ENCODE measurements around the gene MXD4. TPM values are rescaled to one million over a fixed set of nuclear protein-coding genes. Genes with fewer than 3 reads are reported as not detected.
"Not testable (repeated sequence)": the region's sequence is repeated elsewhere in the genome, so short reads cannot be mapped to it uniquely, and the experiment has no call there.

Gene MXD4
- total RNA-seq, 2 donors from 2014 or later: 36.7 to 43.3 TPM

DNA sequence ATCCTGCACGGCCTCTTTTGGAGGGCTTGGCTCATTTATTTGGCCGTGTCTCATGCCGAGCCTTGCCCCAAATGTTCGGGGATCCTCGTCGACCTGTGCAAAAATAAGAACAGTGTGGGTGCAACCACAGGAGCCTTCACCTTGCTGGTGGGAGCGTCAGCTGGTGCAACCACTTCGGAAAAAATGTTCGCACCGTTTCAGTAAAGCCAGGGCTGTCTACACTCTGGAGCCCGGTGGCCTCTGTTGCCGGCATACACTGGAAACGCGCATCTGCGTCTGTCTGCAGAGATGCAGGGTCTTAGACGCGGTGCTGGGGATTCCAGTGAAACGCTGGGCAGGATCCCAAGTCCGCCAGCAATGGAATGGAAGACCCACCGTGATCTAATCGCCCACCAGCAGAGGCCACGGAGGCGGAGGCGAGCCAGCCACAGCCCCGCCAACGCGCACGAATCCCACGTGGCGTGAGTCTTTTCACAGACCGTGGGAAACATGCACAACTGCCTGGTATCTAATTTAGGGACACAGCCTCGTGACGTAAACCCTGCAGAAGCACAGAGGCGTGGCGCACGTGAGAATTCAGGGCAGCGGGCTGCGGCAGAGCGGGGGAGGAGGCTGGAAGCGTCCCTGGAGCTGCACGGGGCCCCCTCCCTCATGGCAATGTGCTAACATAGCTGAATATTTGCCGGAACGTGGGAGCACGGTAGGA is 13.8 kb upstream of the MXD4 start:
- no peaks in the 10 kb centered on the region for H3K9me3 ChIP-seq
- DNase-seq: no peak
- no peak overlapping the region for H3K4me3 ChIP-seq
- intact Hi-C loops (cut with DNase I): no loop called here
- TF ChIP-seq, protein P1, sequence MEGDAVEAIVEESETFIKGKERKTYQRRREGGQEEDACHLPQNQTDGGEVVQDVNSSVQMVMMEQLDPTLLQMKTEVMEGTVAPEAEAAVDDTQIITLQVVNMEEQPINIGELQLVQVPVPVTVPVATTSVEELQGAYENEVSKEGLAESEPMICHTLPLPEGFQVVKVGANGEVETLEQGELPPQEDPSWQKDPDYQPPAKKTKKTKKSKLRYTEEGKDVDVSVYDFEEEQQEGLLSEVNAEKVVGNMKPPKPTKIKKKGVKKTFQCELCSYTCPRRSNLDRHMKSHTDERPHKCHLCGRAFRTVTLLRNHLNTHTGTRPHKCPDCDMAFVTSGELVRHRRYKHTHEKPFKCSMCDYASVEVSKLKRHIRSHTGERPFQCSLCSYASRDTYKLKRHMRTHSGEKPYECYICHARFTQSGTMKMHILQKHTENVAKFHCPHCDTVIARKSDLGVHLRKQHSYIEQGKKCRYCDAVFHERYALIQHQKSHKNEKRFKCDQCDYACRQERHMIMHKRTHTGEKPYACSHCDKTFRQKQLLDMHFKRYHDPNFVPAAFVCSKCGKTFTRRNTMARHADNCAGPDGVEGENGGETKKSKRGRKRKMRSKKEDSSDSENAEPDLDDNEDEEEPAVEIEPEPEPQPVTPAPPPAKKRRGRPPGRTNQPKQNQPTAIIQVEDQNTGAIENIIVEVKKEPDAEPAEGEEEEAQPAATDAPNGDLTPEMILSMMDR (IDR thresholded peaks at IDR 0.05): no peak
- no peak overlapping the region for H3K27ac ChIP-seq
- H3K36me3 ChIP-seq: no peaks in the 10 kb centered on the region
- H3K9ac ChIP-seq (ENCODE audit: low read depth in 2 of 2, low read length in 2 of 2): no peak overlapping the region
- no peaks in the 10 kb centered on the region for H3K4me1 ChIP-seq
- H3K27me3 ChIP-seq: no peaks in the 10 kb centered on the region

DNA sequence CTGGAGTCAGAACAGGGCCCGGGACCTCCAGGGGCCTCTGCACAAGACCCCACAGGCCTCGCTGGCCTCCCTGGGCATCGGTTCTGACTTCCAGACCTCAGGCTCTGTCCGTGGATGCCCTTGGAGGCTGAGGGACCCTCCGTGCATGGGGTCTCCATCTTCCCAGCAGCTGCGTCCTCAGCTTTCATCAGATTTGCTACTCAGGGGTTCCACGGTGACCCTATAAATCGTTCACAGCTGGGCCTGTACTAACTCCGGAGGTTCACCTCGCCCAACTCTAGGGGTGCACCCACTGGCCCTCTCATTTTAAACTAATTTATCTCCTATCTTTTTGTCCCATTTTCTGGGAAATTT is 13.1 kb upstream of the MXD4 start:
- H3K4me1 ChIP-seq; DNase-seq; H3K9ac ChIP-seq (ENCODE audit: low read depth in 2 of 2, low read length in 2 of 2); H3K9me3 ChIP-seq; H3K27me3 ChIP-seq; intact Hi-C loops (cut with DNase I); H3K27ac ChIP-seq; H3K4me3 ChIP-seq; H3K36me3 ChIP-seq: not testable (repeated sequence)

DNA sequence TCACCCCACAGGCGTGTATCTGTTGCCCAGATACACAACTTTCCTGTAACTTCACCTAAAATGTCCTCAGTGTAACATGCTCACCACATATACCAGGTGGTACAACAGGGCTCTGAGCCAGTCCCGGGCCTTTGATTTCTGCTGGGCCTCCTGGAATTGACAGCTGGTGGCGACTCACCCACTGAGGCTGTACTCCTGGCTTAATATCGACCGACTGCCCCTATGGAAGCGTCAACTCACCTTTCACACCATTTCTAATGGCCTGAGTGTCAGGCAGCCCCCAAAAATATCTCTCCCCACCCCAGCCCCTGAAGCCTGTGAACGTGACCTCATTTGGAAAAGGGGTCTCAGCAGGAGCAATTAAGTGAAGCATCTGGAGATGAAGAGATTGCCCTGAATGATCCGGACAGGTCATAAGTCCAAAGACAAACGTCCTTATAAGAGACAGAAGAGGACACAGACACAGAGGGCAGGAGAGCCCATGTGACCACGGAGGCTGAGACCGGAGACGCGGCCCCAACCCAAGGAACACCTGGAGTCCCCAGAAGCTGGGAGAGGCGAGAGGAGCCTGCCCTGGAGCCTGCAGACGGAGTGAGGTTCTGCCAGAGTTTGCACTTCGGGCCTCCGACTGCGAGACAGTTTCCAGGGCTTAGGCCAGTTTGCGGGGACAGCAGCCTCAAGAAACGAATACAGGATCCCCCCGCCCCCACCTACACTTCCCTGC is 12.6 kb upstream of the MXD4 start:
- Histone ChIP-seq H3K4me3 (no peak overlapping the region), H3K9ac (ENCODE audit: low read depth in 2 of 2, low read length in 2 of 2) (no peak overlapping the region)

DNA sequence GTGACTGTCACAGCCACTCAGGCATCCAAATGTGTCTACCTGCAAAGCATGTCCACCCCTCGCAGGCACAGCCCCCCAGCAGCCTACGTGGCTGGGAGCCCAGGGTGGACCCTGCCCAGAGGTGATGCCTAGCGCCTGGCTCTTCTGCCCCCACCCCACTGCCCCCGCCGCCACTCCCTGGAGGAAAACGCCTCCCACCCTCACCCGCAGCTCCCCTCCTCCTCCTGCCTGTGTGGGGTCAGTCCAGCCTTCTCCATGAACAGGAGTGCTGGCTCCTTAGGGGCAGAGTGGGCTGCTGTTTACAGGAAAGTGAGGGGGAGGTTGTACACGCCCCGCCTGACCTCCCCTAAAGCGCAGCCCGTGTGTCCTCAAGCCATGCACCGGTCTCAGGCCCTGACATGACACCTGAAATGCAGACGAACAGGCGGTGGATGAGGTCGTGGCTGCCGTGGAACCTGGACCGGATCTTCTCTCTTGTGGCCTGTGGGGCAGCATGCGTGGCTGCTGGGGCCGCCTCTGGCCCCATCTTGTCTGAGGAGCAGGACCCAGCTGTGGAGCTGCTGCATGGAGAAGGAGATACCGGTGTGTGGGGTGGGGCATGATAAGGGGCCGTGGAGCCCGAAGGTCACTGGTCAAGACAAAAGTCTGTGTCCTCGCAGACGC is 11.9 kb upstream of the MXD4 start:
- H3K27me3 ChIP-seq: no peaks in the 10 kb centered on the region
- TF ChIP-seq, protein P1 (IDR thresholded peaks at IDR 0.05): no peak
- H3K4me3 ChIP-seq: no peak overlapping the region
- no peak overlapping the region for H3K27ac ChIP-seq
- H3K9me3 ChIP-seq: no peaks in the 10 kb centered on the region
- H3K9ac ChIP-seq (ENCODE audit: low read depth in 2 of 2, low read length in 2 of 2): no peak overlapping the region
- DNase-seq: no peak
- H3K36me3 ChIP-seq: no peaks in the 10 kb centered on the region
- H3K4me1 ChIP-seq: no peaks in the 10 kb centered on the region
- intact Hi-C loops (cut with DNase I): no loop called here

More for the DNA sequence above, 12.6 kb upstream of the MXD4 start:
- no peaks in the 10 kb centered on the region for H3K36me3 ChIP-seq
- intact Hi-C loops (cut with DNase I): no loop called here
- no peak overlapping the region for H3K27ac ChIP-seq
- no peak for DNase-seq
- H3K4me1 ChIP-seq: no peaks in the 10 kb centered on the region
- TF ChIP-seq, protein P1 (IDR thresholded peaks at IDR 0.05): no peak
- H3K9me3 ChIP-seq: no peaks in the 10 kb centered on the region
- no peaks in the 10 kb centered on the region for H3K27me3 ChIP-seq

DNA sequence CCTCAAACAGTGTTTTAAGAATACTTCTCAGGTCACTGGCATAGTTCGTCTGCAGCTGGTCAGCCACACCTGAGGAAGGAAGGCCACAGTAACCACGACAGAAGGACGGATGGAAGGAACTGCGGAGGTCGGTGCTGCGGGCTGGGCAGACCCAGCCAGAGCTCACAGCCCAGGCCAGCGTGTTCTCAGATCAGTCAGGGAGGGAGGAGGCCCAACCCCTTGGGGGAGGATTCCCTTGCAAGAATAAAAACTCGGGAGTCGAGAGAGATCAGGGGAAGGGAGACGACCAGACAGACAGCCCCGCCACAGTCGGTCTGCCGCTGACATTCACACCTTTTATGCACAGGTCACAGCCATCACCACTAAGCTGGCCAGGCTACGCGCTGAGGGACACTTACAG is 11.3 kb upstream of the MXD4 start:
- Histone ChIP-seq H3K9me3 (no peaks in the 10 kb centered on the region), H3K9ac (ENCODE audit: low read depth in 2 of 2, low read length in 2 of 2) (no peak overlapping the region), H3K4me3 (no peak overlapping the region), H3K27me3 (no peaks in the 10 kb centered on the region), H3K36me3 (no peaks in the 10 kb centered on the region), H3K27ac (no peak overlapping the region), H3K4me1 (no peaks in the 10 kb centered on the region)
- TF ChIP-seq, protein P1 (IDR thresholded peaks at IDR 0.05): no peak
- intact Hi-C loops (cut with DNase I): no loop called here
- no peak for DNase-seq

DNA sequence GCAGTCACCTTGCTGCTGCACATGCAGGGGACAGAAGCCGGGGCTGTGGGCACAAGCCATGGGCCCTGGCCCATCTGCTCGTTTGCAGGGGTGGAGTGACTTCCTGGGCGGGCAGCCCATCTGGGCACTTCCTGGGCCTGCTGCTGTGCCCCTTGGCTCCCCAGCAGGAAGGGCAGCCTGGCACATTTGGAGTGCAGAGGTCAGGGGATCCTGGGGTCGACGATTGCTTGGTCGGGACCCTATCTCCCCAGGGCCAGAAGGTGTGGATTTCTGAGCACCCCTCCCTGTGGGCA is 10.9 kb upstream of the MXD4 start:
- TF ChIP-seq, protein P1 (IDR thresholded peaks at IDR 0.05): no peak
- H3K9ac ChIP-seq (ENCODE audit: low read depth in 2 of 2, low read length in 2 of 2): no peak overlapping the region
- intact Hi-C loops (cut with DNase I): no loop called here
- no peaks in the 10 kb centered on the region for H3K36me3 ChIP-seq
- no peaks in the 10 kb centered on the region for H3K27me3 ChIP-seq
- no peaks in the 10 kb centered on the region for H3K4me1 ChIP-seq
- no peak overlapping the region for H3K4me3 ChIP-seq
- no peaks in the 10 kb centered on the region for H3K9me3 ChIP-seq
- no peak overlapping the region for H3K27ac ChIP-seq
- no peak for DNase-seq

Data from colonic mucosa (tissue), 4 donors.